H1 (cell line): ENCODE results near the gene DOK7. TPM values are rescaled to one million over a fixed set of nuclear protein-coding genes. Genes with fewer than 3 reads are reported as not detected.

Source experiments
- CHD1 ChIP-seq: IDR thresholded peaks from 2 replicates; pipeline ENCODE4 v1.6.1; 2012; ENCODE audit warnings: low read depth, low read length, improper control_type of control experiment
- CREB1 ChIP-seq: IDR thresholded peaks from 2 replicates; pipeline ENCODE4 v1.6.1; 2012; ENCODE audit warnings: inconsistent platforms
- GABPA ChIP-seq: IDR thresholded peaks from 2 replicates; pipeline ENCODE4 v1.6.1; 2011; ENCODE audit warnings: mild to moderate bottlenecking, low read length, moderate library complexity, borderline replicate concordance; ENCODE audit not compliant: insufficient read depth
- RAD21 ChIP-seq, 2 experiments: IDR thresholded peaks in 1 of 2; conservative IDR thresholded peaks in 1 of 2; 2 replicates each; pipeline ENCODE4 v1.6.1; 2011; ENCODE audit warnings: low read depth in 2 of 2, low read length in 2 of 2, improper control_type of control experiment in 1 of 2, inconsistent platforms in 1 of 2, mild to moderate bottlenecking in 1 of 2, moderate library complexity in 1 of 2
- SP4 ChIP-seq: IDR thresholded peaks from 2 replicates; pipeline ENCODE4 v1.6.1; 2012; ENCODE audit warnings: low read length, inconsistent platforms
- TCF12 ChIP-seq: IDR thresholded peaks from 2 replicates; pipeline ENCODE4 v1.6.1; 2011; ENCODE audit warnings: low read depth, mild to moderate bottlenecking, low read length
- polyA plus RNA-seq, 7 experiments: library from polyadenylated mRNA; depleted of rRNA in 3 of 7; stranded (reverse) in 5 of 7; unstranded in 2 of 7; fragments of >200 nt in 5 of 7; fragments of 200-250 nt in 2 of 7; gene quantifications; 1 replicate in 5 of 7; 2 replicates in 1 of 7; 4 replicates in 1 of 7; pipeline versions ENCODE4 v1.2.1 to v1.2.3, GENCODE V29; 2011 to 2013; ENCODE audit warnings: missing spikeins in 2 of 7, mixed read lengths in 2 of 7
- total RNA-seq: library from RNA; stranded (reverse); fragmentation: NEBNext Ultra II Directional; extraction: Animal tissue kit (Norgen Biotek cat#: 25700); gene quantifications from 2 replicates; pipeline ENCODE4 v1.2.1, GENCODE V29; 2021

Gene DOK7
- total and polyA plus RNA-seq, 2 of the 8 experiments (the other 6 are each of a cell fraction or from before 2014, with no cell fraction given) = 0.32 TPM; not detected in 1

GRCh38 chr4:3436048-3436797 lies 26.9 kb upstream of the DOK7 start (continued):
- no peak for TF ChIP-seq RAD21 (IDR thresholded peaks at IDR 0.05 in 1 of 2, conservative IDR thresholded peaks at IDR 0.05 in 1 of 2; ENCODE audit: low read depth in 2 of 2, low read length in 2 of 2)
- no peak for TF ChIP-seq CHD1
- no peak for TF ChIP-seq SP4
- no peak for TF ChIP-seq GABPA
- TF ChIP-seq CREB1 = no peak
- TF ChIP-seq TCF12 = no peak
